Hepatocyte (in vitro differentiated cells): Measurements from ENCODE around the gene SUMO4. TPM values are rescaled to one million over a fixed set of nuclear protein-coding genes. Genes with fewer than 3 reads are reported as not detected.
"Not testable (repeated sequence)": the region's sequence is repeated elsewhere in the genome, so short reads cannot be mapped to it uniquely, and the experiment has no call there.

Experiments used
- DNase-seq: peaks from one replicate; pipeline ENCODE4 v3.0.0-alpha.2; 2016; ENCODE audit warnings: low spot score
- H2AFZ ChIP-seq: fragments of 200-600 bp; sonication (generic); 2 replicates; pipeline ENCODE4 v1.6.0; 2016; ENCODE audit warnings: antibody characterized with exemption, mild to moderate bottlenecking
- H3K27ac ChIP-seq: fragments of 200-600 bp; sonication (generic); 2 replicates; pipeline ENCODE4 v1.5.1; 2016; ENCODE audit warnings: mild to moderate bottlenecking
- H3K27me3 ChIP-seq: fragments of 200-600 bp; sonication (generic); 2 replicates; pipeline ENCODE4 v1.6.1; 2016
- H3K36me3 ChIP-seq: fragments of 200-600 bp; sonication (generic); replicated peaks from 2 replicates; pipeline ENCODE4 v1.5.1; 2016; ENCODE audit warnings: low read depth; ENCODE audit not compliant: insufficient read depth
- H3K4me1 ChIP-seq: fragments of 200-600 bp; sonication (generic); 2 replicates; pipeline ENCODE4 v1.5.1; 2016; ENCODE audit warnings: mild to moderate bottlenecking, moderate library complexity; ENCODE audit not compliant: insufficient read depth
- H3K4me2 ChIP-seq: fragments of 200-600 bp; sonication (generic); 2 replicates; pipeline ENCODE4 v1.6.0; 2016
- H3K4me3 ChIP-seq: fragments of 200-600 bp; sonication (generic); 2 replicates; pipeline ENCODE4 v1.5.1; 2016; ENCODE audit warnings: mild to moderate bottlenecking
- H3K79me2 ChIP-seq: fragments of 200-600 bp; sonication (generic); 2 replicates; pipeline ENCODE4 v1.6.0; 2017; ENCODE audit warnings: mild to moderate bottlenecking
- H3K9me2 ChIP-seq: fragments of 200-600 bp; sonication (generic); replicated peaks from 2 replicates; pipeline ENCODE4 v1.6.0; 2017; ENCODE audit warnings: mild to moderate bottlenecking; ENCODE audit not compliant: insufficient read depth
- H3K9me3 ChIP-seq: fragments of 200-600 bp; sonication (generic); 2 replicates; pipeline ENCODE4 v1.5.1; 2016; ENCODE audit warnings: low read depth, mild to moderate bottlenecking
- H4K20me1 ChIP-seq: fragments of 200-600 bp; sonication (generic); 2 replicates; pipeline ENCODE4 v1.6.0; 2016; ENCODE audit warnings: mild to moderate bottlenecking; ENCODE audit not compliant: insufficient read depth, poor library complexity, severe bottlenecking
- CTCF ChIP-seq: fragments of 200-600 bp; sonication (generic); IDR thresholded peaks from 2 replicates; pipeline ENCODE4 v1.5.1; 2016; ENCODE audit warnings: antibody characterized with exemption, mild to moderate bottlenecking; ENCODE audit not compliant: poor library complexity
- EZH2 ChIP-seq: fragments of 200-600 bp; sonication (generic); IDR thresholded peaks from 2 replicates; pipeline ENCODE4 v1.6.1; 2016; ENCODE audit warnings: antibody characterized with exemption, mild to moderate bottlenecking, borderline replicate concordance
- EZH2phosphoT487 ChIP-seq: fragments of 200-600 bp; sonication (generic); IDR thresholded peaks from one replicate; pipeline ENCODE4 v1.6.1; 2018; ENCODE audit warnings: antibody characterized with exemption, mild to moderate bottlenecking, low read depth, moderate library complexity; ENCODE audit not compliant: unreplicated experiment, severe bottlenecking
- WGBS: methylation state at CpG from one replicate; pipeline ENCODE4 v1.1.6; 2016; ENCODE audit warnings: low lambda C conversion rate; ENCODE audit errors: missing lambda C conversion rate; 5-methylcytosine and 5-hydroxymethylcytosine counted together
- polyA plus RNA-seq: library from polyadenylated mRNA; unstranded; fragments of >200 nt; fragmentation: Nextera tagmentation; extraction: Ambion mirVana; gene quantifications from 2 replicates; pipeline ENCODE4 v1.2.1, GENCODE V29; 2016
- total RNA-seq: library from RNA; depleted of rRNA; stranded (reverse); fragments of >200 nt; gene quantifications from 2 replicates; pipeline ENCODE4 v1.2.3, GENCODE V29; 2014

SUMO4 gene
- total and polyA plus RNA-seq, 2 experiments from 2014 or later, result 0.36 to 2.6 TPM

GRCh38 chr6:149441740-149442139, 41.7 kb downstream of the SUMO4 start:
- Histone ChIP-seq H3K4me3 (no peak overlapping the region), H3K27me3 (no peaks in the 10 kb centered on the region), H2AFZ (peak overlapping the region; percentile 38), H3K4me1 (peaks cover 16% of the 10 kb centered on the region), H3K27ac (peak overlapping the region; percentile 21), H4K20me1 (no peaks in the 10 kb centered on the region), H3K79me2 (no peaks in the 10 kb centered on the region), H3K9me3 (no peaks in the 10 kb centered on the region), H3K36me3 (no peaks in the 10 kb centered on the region), H3K9me2 (no peaks in the 10 kb centered on the region), H3K4me2 (no peak overlapping the region)
- WGBS, result 78% methylated on average over 9 of the region's 9 CpGs
- DNase-seq, result no peak
- TF ChIP-seq CTCF, result no peak

DNA sequence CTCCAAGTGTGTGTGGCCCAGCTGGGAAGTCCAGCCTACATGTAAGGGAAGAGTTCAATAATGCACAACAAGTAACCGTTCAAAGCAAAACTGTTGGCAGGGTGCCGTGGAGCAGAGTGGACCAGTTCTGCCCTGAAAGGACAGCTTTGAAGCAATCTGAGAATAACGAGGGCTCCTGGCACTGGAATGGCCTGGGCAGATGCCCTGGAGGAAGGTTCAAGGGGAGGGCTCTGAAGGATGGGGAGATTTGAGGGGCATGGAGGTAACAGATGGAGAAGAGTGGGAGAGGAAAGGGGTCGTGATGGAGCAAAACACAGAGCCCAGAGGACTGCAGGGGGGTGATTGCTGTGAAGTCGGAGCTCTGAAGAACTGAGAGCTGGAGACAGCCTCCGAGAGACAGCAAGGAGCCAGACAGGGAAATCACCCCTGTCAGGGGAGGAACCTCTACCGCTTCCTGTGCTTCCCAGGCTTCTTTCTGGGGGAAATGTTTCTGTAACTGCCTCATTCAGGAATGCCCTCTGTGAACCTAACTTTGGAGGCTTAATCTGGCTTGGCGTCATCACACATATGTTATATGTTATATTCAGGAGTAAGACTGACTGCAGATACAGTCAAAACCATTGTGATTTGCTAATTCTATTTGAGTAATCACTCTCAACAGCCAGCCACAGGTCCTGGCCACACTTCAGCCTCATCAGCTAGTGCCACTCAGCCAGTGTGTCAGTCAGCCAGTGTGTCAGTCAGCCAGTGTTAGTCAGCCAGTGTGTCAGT, 43.5 kb downstream of the SUMO4 start:
- H3K4me1 ChIP-seq, result peaks cover 16% of the 10 kb centered on the region
- DNase-seq, result no peak
- no peaks in the 10 kb centered on the region for H3K9me2 ChIP-seq
- no peaks in the 10 kb centered on the region for H3K79me2 ChIP-seq
- no peak for TF ChIP-seq EZH2phosphoT487
- no peak for TF ChIP-seq EZH2
- TF ChIP-seq CTCF, result no peak
- 66% methylated on average over 8 of the region's 8 CpGs for WGBS
- no peak overlapping the region for H3K4me2 ChIP-seq
- no peaks in the 10 kb centered on the region for H3K9me3 ChIP-seq
- no peak overlapping the region for H2AFZ ChIP-seq
- H4K20me1 ChIP-seq, result no peaks in the 10 kb centered on the region
- H3K27me3 ChIP-seq, result no peaks in the 10 kb centered on the region
- no peak overlapping the region for H3K27ac ChIP-seq
- H3K36me3 ChIP-seq, result no peaks in the 10 kb centered on the region
- no peak overlapping the region for H3K4me3 ChIP-seq

GRCh38 chr6:149444360-149445094, 44.5 kb downstream of the SUMO4 start:
- H3K9me2 ChIP-seq, H3K4me2 ChIP-seq, DNase-seq, H4K20me1 ChIP-seq, H3K27me3 ChIP-seq, H3K4me3 ChIP-seq, H3K79me2 ChIP-seq, H3K9me3 ChIP-seq, H3K36me3 ChIP-seq, H3K27ac ChIP-seq, H2AFZ ChIP-seq: not testable (repeated sequence)
- H3K4me1 ChIP-seq, result peaks cover 16% of the 10 kb centered on the region
- WGBS, result 79% methylated on average over 3 of the region's 3 CpGs

DNA sequence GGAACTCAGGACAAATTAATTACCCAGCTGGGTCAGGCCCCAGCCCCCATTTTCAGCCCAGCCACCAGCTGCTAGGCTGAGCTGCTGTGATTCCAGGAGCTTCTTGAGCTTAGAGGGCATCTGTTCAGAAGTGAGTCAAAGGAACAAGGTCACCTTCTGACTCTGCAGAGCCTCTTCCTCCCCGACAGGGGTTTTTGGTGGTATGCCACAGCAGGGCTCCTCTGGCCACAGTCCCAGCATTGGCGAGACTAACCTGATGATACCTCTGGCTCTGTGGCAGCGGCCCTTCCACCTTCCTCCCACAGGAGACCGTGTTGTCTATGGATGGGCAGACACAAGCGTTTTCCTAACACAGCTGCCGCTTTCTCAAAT, 45.0 kb downstream of the SUMO4 start:
- 85% methylated on average over 6 of the region's 6 CpGs for WGBS
- H3K27ac ChIP-seq, result no peak overlapping the region
- TF ChIP-seq EZH2phosphoT487, result no peak
- TF ChIP-seq CTCF, result no peak
- TF ChIP-seq EZH2, result no peak
- DNase-seq, result no peak
- H3K4me1 ChIP-seq, result peaks cover 16% of the 10 kb centered on the region
- no peaks in the 10 kb centered on the region for H4K20me1 ChIP-seq
- H3K9me2 ChIP-seq, result no peaks in the 10 kb centered on the region
- no peaks in the 10 kb centered on the region for H3K79me2 ChIP-seq
- no peaks in the 10 kb centered on the region for H3K9me3 ChIP-seq
- no peak overlapping the region for H3K4me3 ChIP-seq
- no peak overlapping the region for H2AFZ ChIP-seq
- no peak overlapping the region for H3K4me2 ChIP-seq
- no peaks in the 10 kb centered on the region for H3K27me3 ChIP-seq
- H3K36me3 ChIP-seq, result no peaks in the 10 kb centered on the region
